ENCODE data around the gene TBC1D22A. TPM values are rescaled to one million over a fixed set of nuclear protein-coding genes. Genes with fewer than 3 reads are reported as not detected.

Gene TBC1D22A
- total RNA-seq, 2 experiments from 2014 or later, result 38.5 to 41.0 TPM

- DNase-seq, result no peak
- H3K4me1 Mint-ChIP-seq, result no peaks in the 10 kb centered on the region
- no peak overlapping the region for H3K27ac Mint-ChIP-seq
- H3K36me3 Mint-ChIP-seq (ENCODE audit: low read depth), result peaks cover 31% of the 10 kb centered on the region
- POLR2A ChIA-PET, result no interaction called here
- no peaks in the 10 kb centered on the region for H3K27me3 Mint-ChIP-seq
- peaks cover 18% of the 10 kb centered on the region for H3K9me3 Mint-ChIP-seq
- H3K4me3 Mint-ChIP-seq, result no peak overlapping the region
- CTCF ChIA-PET, result no interaction called here
Observed at GRCh38 chr22:47018010-47018910, 255.8 kb downstream of the TBC1D22A start.

GRCh38 chr22:47019012-47019790 is 256.8 kb downstream of the TBC1D22A start:
- POLR2A ChIA-PET, result no interaction called here
- no peaks in the 10 kb centered on the region for H3K27me3 Mint-ChIP-seq
- H3K4me1 Mint-ChIP-seq, result no peaks in the 10 kb centered on the region
- H3K9me3 Mint-ChIP-seq, result peaks cover 18% of the 10 kb centered on the region
- no peak overlapping the region for H3K27ac Mint-ChIP-seq
- no peak overlapping the region for H3K4me3 Mint-ChIP-seq
- H3K36me3 Mint-ChIP-seq (ENCODE audit: low read depth), result peaks cover 31% of the 10 kb centered on the region
- CTCF ChIA-PET, result no interaction called here
- DNase-seq, result no peak

GRCh38 chr22:47020166-47020565 is 257.7 kb downstream of the TBC1D22A start:
- CTCF ChIA-PET, result no interaction called here
- Mint-ChIP-seq H3K27me3 (no peaks in the 10 kb centered on the region), H3K27ac (no peak overlapping the region), H3K9me3 (peaks cover 18% of the 10 kb centered on the region), H3K4me3 (no peak overlapping the region), H3K4me1 (no peaks in the 10 kb centered on the region), H3K36me3 (ENCODE audit: low read depth) (peaks cover 31% of the 10 kb centered on the region)
- POLR2A ChIA-PET, result no interaction called here
- no peak for DNase-seq

- no peak for DNase-seq
- CTCF ChIA-PET, result no interaction called here
- Mint-ChIP-seq H3K27ac (no peak overlapping the region), H3K9me3 (peaks cover 18% of the 10 kb centered on the region), H3K4me1 (no peaks in the 10 kb centered on the region), H3K36me3 (ENCODE audit: low read depth) (peaks cover 31% of the 10 kb centered on the region), H3K4me3 (no peak overlapping the region), H3K27me3 (no peaks in the 10 kb centered on the region)
- POLR2A ChIA-PET, result no interaction called here
Observed at GRCh38 chr22:47021371-47022074, 259.1 kb downstream of the TBC1D22A start.

GRCh38 chr22:47022075-47022473 is 259.6 kb downstream of the TBC1D22A start:
- DNase-seq, result no peak
- POLR2A ChIA-PET, result no interaction called here
- H3K27ac Mint-ChIP-seq, result no peak overlapping the region
- peaks cover 18% of the 10 kb centered on the region for H3K9me3 Mint-ChIP-seq
- no peak overlapping the region for H3K4me3 Mint-ChIP-seq
- H3K36me3 Mint-ChIP-seq (ENCODE audit: low read depth), result peaks cover 29% of the 10 kb centered on the region
- H3K4me1 Mint-ChIP-seq, result no peaks in the 10 kb centered on the region
- CTCF ChIA-PET, result no interaction called here
- H3K27me3 Mint-ChIP-seq, result no peaks in the 10 kb centered on the region

- POLR2A ChIA-PET, result no interaction called here
- CTCF ChIA-PET, result no interaction called here
- no peak for DNase-seq
- no peaks in the 10 kb centered on the region for H3K27me3 Mint-ChIP-seq
- H3K36me3 Mint-ChIP-seq (ENCODE audit: low read depth), result peaks cover 28% of the 10 kb centered on the region
- H3K4me1 Mint-ChIP-seq, result no peaks in the 10 kb centered on the region
- no peak overlapping the region for H3K27ac Mint-ChIP-seq
- no peak overlapping the region for H3K4me3 Mint-ChIP-seq
- H3K9me3 Mint-ChIP-seq, result peaks cover 18% of the 10 kb centered on the region
Observed at GRCh38 chr22:47022475-47022874, 260.0 kb downstream of the TBC1D22A start.

GRCh38 chr22:47023871-47024270 is 261.4 kb downstream of the TBC1D22A start:
- Mint-ChIP-seq H3K27ac (no peak overlapping the region), H3K36me3 (ENCODE audit: low read depth) (peaks cover 21% of the 10 kb centered on the region), H3K4me1 (no peaks in the 10 kb centered on the region), H3K4me3 (no peak overlapping the region), H3K9me3 (peaks cover 14% of the 10 kb centered on the region), H3K27me3 (no peaks in the 10 kb centered on the region)
- DNase-seq, result no peak
- POLR2A ChIA-PET, result no interaction called here
- CTCF ChIA-PET, result no interaction called here

- H3K9me3 Mint-ChIP-seq, result no peaks in the 10 kb centered on the region
- H3K27ac Mint-ChIP-seq, result no peak overlapping the region
- ChIA-PET CTCF (no interaction called here), POLR2A (no interaction called here)
- no peaks in the 10 kb centered on the region for H3K36me3 Mint-ChIP-seq (ENCODE audit: low read depth)
- no peak overlapping the region for H3K4me3 Mint-ChIP-seq
- H3K27me3 Mint-ChIP-seq, result no peaks in the 10 kb centered on the region
- H3K4me1 Mint-ChIP-seq, result no peaks in the 10 kb centered on the region
- DNase-seq, result no peak
Observed at GRCh38 chr22:47027766-47028165, 265.3 kb downstream of the TBC1D22A start.

- Mint-ChIP-seq H3K27me3 (no peaks in the 10 kb centered on the region), H3K9me3 (no peaks in the 10 kb centered on the region), H3K4me1 (no peaks in the 10 kb centered on the region), H3K36me3 (ENCODE audit: low read depth) (no peaks in the 10 kb centered on the region), H3K27ac (no peak overlapping the region), H3K4me3 (no peak overlapping the region)
- ChIA-PET CTCF (no interaction called here), POLR2A (no interaction called here)
- DNase-seq, result no peak
Observed at GRCh38 chr22:47029244-47030074, 267.0 kb downstream of the TBC1D22A start.

- ChIA-PET POLR2A (no interaction called here), CTCF (no interaction called here)
- DNase-seq, result no peak
- H3K9me3 Mint-ChIP-seq, result no peaks in the 10 kb centered on the region
- no peak overlapping the region for H3K4me3 Mint-ChIP-seq
- H3K4me1 Mint-ChIP-seq, result no peaks in the 10 kb centered on the region
- H3K27me3 Mint-ChIP-seq, result no peaks in the 10 kb centered on the region
- no peak overlapping the region for H3K27ac Mint-ChIP-seq
- H3K36me3 Mint-ChIP-seq (ENCODE audit: low read depth), result no peaks in the 10 kb centered on the region
Observed at GRCh38 chr22:47030143-47030661, 267.8 kb downstream of the TBC1D22A start.

GRCh38 chr22:47030881-47031627 is 268.6 kb downstream of the TBC1D22A start:
- Mint-ChIP-seq H3K27me3 (no peaks in the 10 kb centered on the region), H3K36me3 (ENCODE audit: low read depth) (no peaks in the 10 kb centered on the region), H3K4me1 (no peaks in the 10 kb centered on the region), H3K4me3 (no peak overlapping the region), H3K27ac (no peak overlapping the region), H3K9me3 (no peaks in the 10 kb centered on the region)
- CTCF ChIA-PET, result no interaction called here
- no peak for DNase-seq
- POLR2A ChIA-PET, result no interaction called here

GRCh38 chr22:47031628-47031915 is 269.1 kb downstream of the TBC1D22A start:
- Mint-ChIP-seq H3K27ac (no peak overlapping the region), H3K4me3 (no peak overlapping the region), H3K36me3 (ENCODE audit: low read depth) (no peaks in the 10 kb centered on the region), H3K9me3 (no peaks in the 10 kb centered on the region), H3K27me3 (no peaks in the 10 kb centered on the region), H3K4me1 (no peaks in the 10 kb centered on the region)
- ChIA-PET CTCF (no interaction called here), POLR2A (no interaction called here)
- DNase-seq, result no peak
